Trophoblast cell (in vitro differentiated cells and primary cell): ENCODE data around the gene ZNF423.

ENCODE experiments used
- DNase-seq, 2 donors: peaks; one replicate each; pipeline ENCODE4 v3.0.0-alpha.2; 2016
- H2AFZ ChIP-seq: 2 replicates; pipeline ENCODE4 v1.6.1; 2013; ENCODE audit warnings: low read length, moderate library complexity, mild to moderate bottlenecking; ENCODE audit not compliant: insufficient read depth, poor library complexity
- H2AK5ac ChIP-seq: 2 replicates; pipeline ENCODE4 v1.6.1; 2013; ENCODE audit warnings: mild to moderate bottlenecking, low read length
- H2BK120ac ChIP-seq: 2 replicates; pipeline ENCODE4 v1.6.1; 2013; ENCODE audit warnings: low read length, mild to moderate bottlenecking, moderate library complexity; ENCODE audit not compliant: insufficient read depth, poor library complexity
- H2BK12ac ChIP-seq: 2 replicates; pipeline ENCODE4 v1.6.1; 2013; ENCODE audit warnings: mild to moderate bottlenecking, low read length, moderate library complexity
- H2BK5ac ChIP-seq: 2 replicates; pipeline ENCODE4 v1.6.1; 2013; ENCODE audit warnings: low read length, low read depth, moderate library complexity, mild to moderate bottlenecking; ENCODE audit not compliant: poor library complexity
- H3K14ac ChIP-seq: 2 replicates; pipeline ENCODE4 v1.6.1; 2013; ENCODE audit warnings: mild to moderate bottlenecking, low read length
- H3K18ac ChIP-seq: 2 replicates; pipeline ENCODE4 v1.6.1; 2013; ENCODE audit warnings: mild to moderate bottlenecking, low read length
- H3K23ac ChIP-seq: 2 replicates; pipeline ENCODE4 v1.6.1; 2013; ENCODE audit warnings: low read length
- H3K27ac ChIP-seq: 2 replicates; pipeline ENCODE4 v1.5.1; 2013; ENCODE audit warnings: low read depth, mild to moderate bottlenecking, inconsistent platforms, low read length, moderate library complexity
- H3K27me3 ChIP-seq: 2 replicates; pipeline ENCODE4 v1.6.1; 2013; ENCODE audit warnings: inconsistent platforms, mild to moderate bottlenecking, low read length, moderate library complexity; ENCODE audit not compliant: insufficient read depth
- H3K36me3 ChIP-seq, 2 experiments: 1 replicate in 1 of 2; 2 replicates in 1 of 2; pipeline ENCODE4 v1.6.1; 2013; ENCODE audit warnings: low read length in 2 of 2, mild to moderate bottlenecking in 2 of 2, moderate library complexity in 1 of 2; ENCODE audit not compliant: insufficient read depth in 2 of 2, control insufficient read depth in 1 of 2
- H3K4ac ChIP-seq: 2 replicates; pipeline ENCODE4 v1.6.1; 2013; ENCODE audit warnings: low read depth, mild to moderate bottlenecking, low read length, moderate library complexity
- H3K4me1 ChIP-seq, 2 experiments: 1 replicate in 1 of 2; 2 replicates in 1 of 2; pipeline ENCODE4 v1.6.1; 2013; ENCODE audit warnings: low read length in 2 of 2, mild to moderate bottlenecking in 2 of 2, moderate library complexity in 1 of 2; ENCODE audit not compliant: insufficient read depth in 2 of 2, control insufficient read depth in 1 of 2
- H3K4me2 ChIP-seq: 2 replicates; pipeline ENCODE4 v1.6.1; 2013; ENCODE audit warnings: inconsistent platforms, mild to moderate bottlenecking, low read length, moderate library complexity
- H3K4me3 ChIP-seq: 2 replicates; pipeline ENCODE4 v1.5.1; 2013; ENCODE audit warnings: mild to moderate bottlenecking, low read depth, low read length, inconsistent platforms
- H3K79me1 ChIP-seq: one replicate; pipeline ENCODE4 v1.6.1; 2013; ENCODE audit warnings: low read length
- H3K79me2 ChIP-seq: 2 replicates; pipeline ENCODE4 v1.6.1; 2013; ENCODE audit warnings: low read length, mild to moderate bottlenecking; ENCODE audit not compliant: control insufficient read depth, insufficient read depth, poor library complexity
- H3K9ac ChIP-seq: 2 replicates; pipeline ENCODE4 v1.6.1; 2013; ENCODE audit warnings: mild to moderate bottlenecking, low read length
- H3K9me3 ChIP-seq: 2 replicates; pipeline ENCODE4 v1.6.1; 2013; ENCODE audit warnings: low read depth, mild to moderate bottlenecking, control low read depth, inconsistent platforms, low read length; ENCODE audit not compliant: insufficient read depth
- H4K12ac ChIP-seq: 2 replicates; pipeline ENCODE4 v1.6.1; 2013; ENCODE audit warnings: low read depth, mild to moderate bottlenecking, low read length, moderate library complexity
- H4K8ac ChIP-seq: 2 replicates; pipeline ENCODE4 v1.6.1; 2013; ENCODE audit warnings: low read depth, mild to moderate bottlenecking, low read length, moderate library complexity
- H4K91ac ChIP-seq: one replicate; pipeline ENCODE4 v1.6.1; 2013; ENCODE audit warnings: low read depth, mild to moderate bottlenecking, low read length, moderate library complexity
- WGBS: extraction: QIAGEN DNeasy Blood & Tissue Kit; methylation state at CpG from one replicate; pipeline ENCODE4 v1.1.7; 2013; ENCODE audit warnings: missing lambda C conversion rate; ENCODE audit not compliant: insufficient read length, insufficient coverage; ENCODE audit errors: extremely low coverage; 5-methylcytosine and 5-hydroxymethylcytosine counted together

Gene ZNF423

DNA sequence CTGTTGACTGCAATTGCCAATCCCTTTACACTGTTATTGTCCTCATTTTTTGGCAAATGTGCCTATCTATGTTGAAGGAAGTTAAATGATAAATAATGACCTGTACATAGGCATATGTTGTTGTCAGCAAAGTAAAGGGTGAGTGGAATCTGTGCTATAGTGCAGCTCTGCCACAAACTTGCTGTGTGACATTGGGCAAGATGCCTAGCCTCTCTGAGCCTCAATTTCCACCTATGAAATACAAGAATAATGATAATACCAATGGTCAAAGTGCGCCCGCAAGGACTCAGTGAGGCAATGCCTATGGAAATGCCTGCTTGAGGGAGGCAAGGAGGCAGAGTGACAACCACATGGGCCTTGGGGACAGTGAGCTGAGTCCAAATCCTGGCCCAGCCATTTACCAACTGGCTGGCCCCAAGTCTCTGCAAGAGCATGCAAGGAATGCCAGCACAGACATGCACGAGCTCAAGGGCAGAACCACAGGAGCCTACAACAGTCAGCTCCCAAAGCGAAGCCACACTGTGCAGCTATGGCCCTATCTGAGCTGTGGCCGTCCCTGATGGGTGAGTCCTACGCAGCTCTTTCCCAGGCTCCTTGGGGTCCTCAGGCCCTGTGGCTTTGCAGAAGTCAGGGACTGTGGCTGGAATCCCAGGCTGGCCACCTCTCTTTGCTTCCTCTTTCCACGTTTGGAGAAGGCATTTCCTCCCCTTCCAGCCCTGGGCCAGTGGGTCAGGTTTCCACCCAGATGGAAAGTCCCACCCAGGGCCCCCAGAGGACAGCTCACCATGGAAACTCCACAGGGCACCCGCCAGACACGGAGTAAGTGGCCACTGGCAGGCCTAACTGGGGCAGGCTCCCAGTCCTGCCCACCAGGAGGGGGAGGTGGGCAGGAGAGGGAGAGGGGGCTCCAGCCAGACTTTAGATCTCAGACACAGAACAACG lies 82.1 kb downstream of the ZNF423 start:
- WGBS, result no CpG with 5 or more reads among the region's 10 CpGs
- no peak overlapping the region for H3K27ac ChIP-seq
- no peak overlapping the region for H4K12ac ChIP-seq
- no peak overlapping the region for H3K14ac ChIP-seq
- peak overlapping the region; percentile 14 for H3K18ac ChIP-seq
- no peak overlapping the region for H2AFZ ChIP-seq
- no peak overlapping the region for H4K91ac ChIP-seq
- no peaks in the 10 kb centered on the region for H3K27me3 ChIP-seq
- H3K79me1 ChIP-seq, result no peaks in the 10 kb centered on the region
- H3K36me3 ChIP-seq, result no peaks in the 10 kb centered on the region
- no peak overlapping the region for H2BK5ac ChIP-seq
- H3K4me1 ChIP-seq, result peaks cover 16 to 21% of the 10 kb centered on the region in 2 experiments
- no peak overlapping the region for H2BK12ac ChIP-seq
- no peak overlapping the region for H3K4me2 ChIP-seq
- no peak overlapping the region for H2BK120ac ChIP-seq
- no peak overlapping the region for H3K4ac ChIP-seq
- no peak overlapping the region for H4K8ac ChIP-seq
- no peaks in the 10 kb centered on the region for H3K9me3 ChIP-seq
- no peak overlapping the region for H3K4me3 ChIP-seq
- no peak overlapping the region for H3K9ac ChIP-seq
- no peak overlapping the region for H3K23ac ChIP-seq
- no peak overlapping the region for H2AK5ac ChIP-seq
- DNase-seq, result no peak
- H3K79me2 ChIP-seq, result no peaks in the 10 kb centered on the region

DNA sequence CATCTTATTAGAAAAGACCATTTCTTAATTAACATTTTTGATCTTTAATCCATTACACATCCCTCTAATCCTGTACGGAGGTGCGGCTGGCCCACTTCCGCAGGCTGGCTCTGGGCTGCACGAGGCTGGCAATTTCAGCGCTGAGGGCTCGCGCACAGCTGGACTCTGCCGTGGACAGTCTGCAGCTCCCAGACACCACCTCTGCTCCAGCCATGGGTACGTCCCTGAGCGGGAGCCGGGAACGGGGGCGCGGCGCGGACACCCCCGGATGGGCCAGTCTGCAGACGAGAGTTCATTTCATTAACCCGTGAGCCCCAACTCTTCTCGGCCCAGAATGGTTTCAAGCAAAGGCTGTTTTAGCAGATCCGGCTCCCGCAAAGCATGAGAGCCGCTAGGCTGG lies 87.9 kb downstream of the ZNF423 start:
- Histone ChIP-seq H3K36me3 (peaks cover 0 to 2% of the 10 kb centered on the region in 2 experiments), H3K27ac (no peak overlapping the region), H3K4me2 (no peak overlapping the region), H4K8ac (no peak overlapping the region), H3K4ac (no peak overlapping the region), H3K4me3 (no peak overlapping the region), H4K12ac (no peak overlapping the region), H2BK5ac (no peak overlapping the region), H3K79me2 (no peaks in the 10 kb centered on the region), H2BK120ac (no peak overlapping the region), H3K9ac (no peak overlapping the region), H3K79me1 (no peaks in the 10 kb centered on the region), H2BK12ac (no peak overlapping the region), H3K18ac (no peak overlapping the region), H2AK5ac (no peak overlapping the region), H4K91ac (no peak overlapping the region), H3K14ac (no peak overlapping the region), H3K23ac (no peak overlapping the region), H3K9me3 (no peaks in the 10 kb centered on the region), H3K4me1 (peaks cover 0 to 5% of the 10 kb centered on the region in 2 experiments), H3K27me3 (no peaks in the 10 kb centered on the region), H2AFZ (no peak overlapping the region)
- no CpG with 5 or more reads among the region's 23 CpGs for WGBS
- no peak for DNase-seq

GRCh38 chr16:49767414-49767813 lies 88.5 kb downstream of the ZNF423 start:
- no peak overlapping the region for H4K8ac ChIP-seq
- H3K79me1 ChIP-seq, result no peaks in the 10 kb centered on the region
- H3K14ac ChIP-seq, result no peak overlapping the region
- peak overlapping the region; percentile 2 for H3K4me3 ChIP-seq
- H3K36me3 ChIP-seq, result peaks cover 0 to 2% of the 10 kb centered on the region in 2 experiments
- no peak overlapping the region for H4K91ac ChIP-seq
- no peak overlapping the region for H2BK12ac ChIP-seq
- H2AK5ac ChIP-seq, result no peak overlapping the region
- no peak overlapping the region for H3K4ac ChIP-seq
- DNase-seq, result no peak
- H2AFZ ChIP-seq, result no peak overlapping the region
- H3K79me2 ChIP-seq, result no peaks in the 10 kb centered on the region
- H3K9ac ChIP-seq, result no peak overlapping the region
- H3K4me1 ChIP-seq, result peaks cover 0 to 7% of the 10 kb centered on the region in 2 experiments
- no peak overlapping the region for H3K4me2 ChIP-seq
- no peak overlapping the region for H2BK120ac ChIP-seq
- H4K12ac ChIP-seq, result no peak overlapping the region
- WGBS, result no CpG with 5 or more reads among the region's 5 CpGs
- H2BK5ac ChIP-seq, result no peak overlapping the region
- no peak overlapping the region for H3K18ac ChIP-seq
- H3K27me3 ChIP-seq, result no peaks in the 10 kb centered on the region
- H3K27ac ChIP-seq, result no peak overlapping the region
- no peaks in the 10 kb centered on the region for H3K9me3 ChIP-seq
- H3K23ac ChIP-seq, result no peak overlapping the region

DNA sequence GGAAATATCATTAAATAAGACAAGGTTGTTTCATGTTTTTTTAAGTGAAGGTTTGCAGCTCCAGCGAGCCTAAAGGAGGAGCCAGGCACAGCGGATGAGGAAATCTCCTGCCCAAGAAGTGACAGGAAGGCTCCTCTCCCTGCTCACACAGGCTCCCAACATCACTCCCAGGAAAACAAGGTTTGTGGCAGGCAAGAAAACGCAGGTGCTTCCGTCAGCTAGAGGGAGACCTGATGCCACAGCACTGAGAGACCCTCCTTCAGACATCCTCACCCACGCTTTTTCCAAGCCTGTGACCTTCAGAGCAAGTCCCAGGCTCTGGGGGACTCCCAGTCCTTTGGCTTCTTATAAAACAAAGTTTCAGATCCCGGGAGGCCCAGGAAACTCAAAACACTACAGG lies 89.7 kb downstream of the ZNF423 start:
- Histone ChIP-seq H3K27me3 (no peaks in the 10 kb centered on the region), H3K4me3 (no peak overlapping the region), H4K8ac (no peak overlapping the region), H3K9me3 (no peaks in the 10 kb centered on the region), H3K79me1 (no peaks in the 10 kb centered on the region), H3K36me3 (peaks cover 0 to 2% of the 10 kb centered on the region in 2 experiments), H4K12ac (no peak overlapping the region), H3K9ac (no peak overlapping the region), H3K4me1 (peaks cover 0 to 9% of the 10 kb centered on the region in 2 experiments), H3K23ac (no peak overlapping the region), H2BK120ac (no peak overlapping the region), H3K27ac (no peak overlapping the region), H3K4ac (no peak overlapping the region), H2BK12ac (no peak overlapping the region), H2AFZ (no peak overlapping the region), H3K4me2 (no peak overlapping the region), H2AK5ac (no peak overlapping the region), H3K79me2 (no peaks in the 10 kb centered on the region), H4K91ac (no peak overlapping the region), H3K14ac (no peak overlapping the region), H3K18ac (no peak overlapping the region), H2BK5ac (no peak overlapping the region)
- DNase-seq, result no peak
- no CpG with 5 or more reads among the region's 6 CpGs for WGBS
